ENCODE data around the gene CHD5.

The CHD5 gene

DNA sequence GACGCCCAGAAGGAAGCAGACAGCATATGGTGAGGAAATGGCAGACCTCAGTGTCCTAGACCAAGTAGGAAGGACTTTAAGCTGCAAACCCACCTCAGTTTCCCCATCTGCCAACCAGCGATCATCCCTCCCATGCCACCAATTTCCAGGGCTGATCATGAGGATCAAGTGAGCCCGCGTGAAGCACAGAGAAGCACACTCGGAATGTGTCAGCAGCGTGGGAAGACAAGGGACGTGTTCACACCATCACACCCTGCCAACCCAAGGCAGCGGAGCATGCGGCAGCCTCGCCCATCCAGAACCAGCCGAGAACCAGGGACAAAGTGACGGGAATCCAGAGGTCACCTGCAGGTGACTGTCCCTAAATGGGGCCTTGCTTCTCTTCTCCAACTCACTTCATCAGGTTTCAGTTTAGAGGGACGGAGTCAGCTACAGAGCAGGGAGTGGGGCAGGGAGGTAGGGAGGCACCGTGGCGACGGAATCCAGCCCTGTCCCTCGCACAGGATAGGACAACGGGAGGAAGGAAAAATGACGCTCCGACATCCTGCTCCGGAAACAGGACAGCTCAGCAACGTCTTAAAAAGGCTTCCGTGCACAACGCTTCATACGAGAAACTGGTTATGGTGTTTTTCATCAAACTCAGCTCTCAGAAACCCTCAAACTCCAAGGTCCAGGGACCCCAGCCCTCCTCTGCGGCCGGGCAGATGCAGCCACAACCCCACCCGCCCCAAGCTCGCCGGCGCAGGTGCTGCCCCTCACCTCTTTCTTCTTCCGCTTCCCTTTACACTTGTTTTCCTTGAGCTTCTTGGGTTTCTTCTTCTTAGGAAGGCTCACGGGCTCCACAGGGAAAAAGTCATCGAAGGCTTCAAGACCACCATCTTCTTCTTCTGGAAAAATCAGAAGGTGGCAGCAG, 12.5 kb downstream of the CHD5 start:
- TF ChIP-seq, protein P1, sequence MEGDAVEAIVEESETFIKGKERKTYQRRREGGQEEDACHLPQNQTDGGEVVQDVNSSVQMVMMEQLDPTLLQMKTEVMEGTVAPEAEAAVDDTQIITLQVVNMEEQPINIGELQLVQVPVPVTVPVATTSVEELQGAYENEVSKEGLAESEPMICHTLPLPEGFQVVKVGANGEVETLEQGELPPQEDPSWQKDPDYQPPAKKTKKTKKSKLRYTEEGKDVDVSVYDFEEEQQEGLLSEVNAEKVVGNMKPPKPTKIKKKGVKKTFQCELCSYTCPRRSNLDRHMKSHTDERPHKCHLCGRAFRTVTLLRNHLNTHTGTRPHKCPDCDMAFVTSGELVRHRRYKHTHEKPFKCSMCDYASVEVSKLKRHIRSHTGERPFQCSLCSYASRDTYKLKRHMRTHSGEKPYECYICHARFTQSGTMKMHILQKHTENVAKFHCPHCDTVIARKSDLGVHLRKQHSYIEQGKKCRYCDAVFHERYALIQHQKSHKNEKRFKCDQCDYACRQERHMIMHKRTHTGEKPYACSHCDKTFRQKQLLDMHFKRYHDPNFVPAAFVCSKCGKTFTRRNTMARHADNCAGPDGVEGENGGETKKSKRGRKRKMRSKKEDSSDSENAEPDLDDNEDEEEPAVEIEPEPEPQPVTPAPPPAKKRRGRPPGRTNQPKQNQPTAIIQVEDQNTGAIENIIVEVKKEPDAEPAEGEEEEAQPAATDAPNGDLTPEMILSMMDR (IDR thresholded peaks at IDR 0.05) = no peak

DNA sequence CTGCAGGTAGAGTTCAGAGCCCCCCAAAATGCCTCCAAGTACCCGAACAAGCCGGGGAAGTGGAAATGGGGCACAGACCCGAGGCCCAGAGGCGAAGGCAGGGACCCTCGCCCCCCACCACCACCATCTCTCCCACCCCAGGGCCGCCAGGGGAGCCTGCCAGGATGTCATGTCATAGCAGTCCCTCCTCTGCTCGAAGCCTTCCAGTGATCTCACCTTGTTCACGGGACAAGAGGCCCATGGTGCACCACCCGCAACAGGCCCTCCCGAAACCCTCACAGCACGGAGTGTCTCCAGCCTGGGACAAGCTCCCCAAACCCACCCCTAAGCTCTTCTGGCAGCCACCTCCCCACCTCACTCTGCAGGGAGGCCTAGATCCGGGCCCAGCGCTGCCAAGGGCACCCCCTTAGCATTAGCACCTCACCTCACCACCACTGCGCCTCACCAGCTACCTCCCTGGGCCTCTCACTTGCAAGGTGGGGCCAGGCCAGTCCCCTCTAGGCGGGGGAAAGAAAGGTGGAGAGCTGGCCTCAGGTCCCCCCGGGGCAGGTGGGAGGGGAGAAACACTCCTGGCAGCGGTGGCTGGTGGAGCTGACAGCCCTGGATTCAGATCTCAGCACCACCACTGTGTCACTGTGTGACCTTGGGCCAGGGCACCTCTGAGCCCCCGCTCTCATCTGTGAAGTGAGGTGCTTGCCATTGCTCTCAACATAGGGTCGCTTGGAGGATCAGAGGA, 13.3 kb downstream of the CHD5 start:
- TF ChIP-seq, protein P1 (IDR thresholded peaks at IDR 0.05) = no peak

DNA sequence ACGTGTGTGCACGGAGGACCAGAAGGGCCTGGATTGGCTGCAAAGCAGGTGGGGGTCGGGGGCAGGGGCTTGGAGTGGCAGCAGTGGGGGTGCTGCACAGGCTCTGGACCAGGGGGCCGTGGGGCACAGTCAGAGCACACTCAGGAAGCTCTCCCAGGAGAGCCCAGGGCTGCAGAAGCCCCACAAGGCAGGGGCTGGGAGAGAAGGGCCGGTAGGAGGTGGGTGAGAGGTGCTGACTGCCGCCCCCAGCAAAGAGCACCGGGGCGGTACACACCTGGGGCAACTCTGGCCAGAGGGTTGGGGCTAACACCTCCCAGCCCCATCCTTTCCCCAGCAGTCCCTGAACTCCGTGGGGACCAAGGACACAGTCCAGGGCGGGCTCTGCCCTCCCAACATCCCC, 13.9 kb downstream of the CHD5 start:
- TF ChIP-seq, protein P1 (IDR thresholded peaks at IDR 0.05) = no peak

DNA sequence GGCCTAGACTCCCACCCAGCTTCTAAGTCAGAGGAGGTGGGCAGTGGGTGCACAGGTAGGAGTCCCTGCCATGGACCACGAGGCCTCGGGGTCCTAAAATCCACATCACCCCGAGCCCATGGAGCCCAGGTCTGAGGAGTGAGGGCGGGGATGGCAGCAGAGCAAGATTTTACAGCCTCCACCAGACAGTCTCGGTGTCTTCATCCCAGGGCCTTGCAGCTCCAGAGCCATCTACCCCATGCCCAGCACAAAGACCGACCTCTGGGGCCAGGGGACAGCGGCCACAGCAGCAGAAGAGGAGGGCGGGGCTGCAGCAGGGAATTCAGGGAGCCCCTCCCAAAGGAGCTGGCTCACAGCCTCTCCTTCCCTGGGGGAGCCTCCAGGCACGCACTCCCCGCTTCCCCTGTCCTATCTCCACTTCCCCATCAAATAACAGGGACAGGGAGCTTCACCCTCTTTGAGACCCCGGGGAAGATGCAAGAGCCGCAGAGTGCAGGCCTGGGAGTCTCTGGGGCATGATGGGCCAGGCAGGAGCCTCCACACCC, 14.6 kb downstream of the CHD5 start:
- TF ChIP-seq, protein P1 (IDR thresholded peaks at IDR 0.05) = no peak

GRCh38 chr1:6165027-6165426, 15.1 kb downstream of the CHD5 start:
- TF ChIP-seq, protein P1 (IDR thresholded peaks at IDR 0.05) = no peak

DNA sequence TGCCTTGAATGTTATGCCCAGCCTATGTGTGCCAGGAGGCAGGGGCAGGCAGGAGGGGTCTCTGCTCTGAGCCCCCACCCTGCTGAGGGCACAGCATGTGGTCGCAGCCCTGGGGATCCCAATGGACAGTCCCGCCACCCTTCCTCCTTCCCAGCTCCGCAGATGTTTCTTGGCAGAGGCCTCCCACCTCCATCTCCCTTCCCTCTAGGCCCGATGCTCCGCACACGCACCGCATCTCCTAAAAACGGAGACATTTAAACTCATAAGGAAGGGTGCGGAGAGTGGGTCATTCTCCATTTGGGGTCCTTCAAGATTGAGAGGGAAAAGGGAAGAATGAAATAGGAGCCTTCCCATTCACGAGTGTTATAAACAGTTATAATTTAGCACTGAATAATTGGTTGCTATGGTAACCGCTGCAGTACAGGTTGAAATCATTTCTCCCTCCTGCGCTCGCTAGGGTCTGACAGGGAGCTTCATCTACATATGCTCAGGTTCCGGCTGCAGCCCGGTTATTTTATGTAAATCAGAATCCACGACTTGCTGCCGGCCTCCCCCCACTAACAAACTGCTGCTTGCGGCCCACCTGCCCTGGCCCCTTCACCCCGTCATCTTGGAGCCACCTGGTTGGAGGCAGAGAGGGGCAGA, 16.0 kb downstream of the CHD5 start:
- TF ChIP-seq, protein P1 (IDR thresholded peaks at IDR 0.05) = no peak

Measured in LNCAP (cell line).